ENCODE results near the gene NXPH3. TPM values are rescaled to one million over a fixed set of nuclear protein-coding genes. Genes with fewer than 3 reads are reported as not detected.

Gene NXPH3
- total and polyA plus RNA-seq, 2 donors (not counting 3 experiments of a cell fraction or from before 2014, with no cell fraction given): 1.7 to 2.0 TPM

DNA sequence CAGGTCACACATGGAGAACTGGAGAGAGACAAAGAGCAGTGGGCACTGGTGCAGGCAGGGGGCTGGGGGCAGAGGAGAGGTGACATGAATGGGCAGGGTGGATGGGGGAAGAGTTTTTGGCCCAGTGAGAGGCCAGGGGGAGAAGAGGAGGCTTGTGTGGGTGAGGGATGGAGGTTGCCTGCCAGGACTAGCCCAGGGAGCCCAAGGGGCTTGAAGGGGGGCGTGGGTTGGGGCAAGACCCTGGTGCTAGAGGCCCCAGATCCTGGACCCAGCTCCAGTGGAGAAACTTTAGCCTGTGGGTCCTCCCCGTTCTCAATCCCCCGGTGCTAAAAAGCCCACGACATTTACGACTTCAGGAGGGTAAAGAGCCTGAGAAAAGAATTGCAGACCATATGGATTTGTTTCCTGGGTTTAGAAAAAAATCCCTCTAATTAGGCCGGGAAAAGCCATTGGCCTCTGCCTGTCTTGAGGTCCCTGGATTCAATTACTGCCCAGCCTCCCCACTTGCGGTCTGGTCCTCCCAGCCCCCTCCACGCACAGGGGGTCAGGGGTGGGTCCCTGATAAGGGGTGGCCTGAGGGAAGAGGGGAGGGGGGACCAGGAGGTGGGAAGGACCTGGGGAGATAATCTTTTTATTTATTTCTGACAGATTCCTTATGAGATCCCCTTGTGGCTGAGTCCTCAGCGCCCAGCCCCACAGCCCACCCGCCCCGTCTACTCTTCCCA, 47.6 kb upstream of the NXPH3 start:
- no peak overlapping the region for H3K27ac ChIP-seq (ENCODE audit: insufficient read depth, low read depth, low read length)
- dilution Hi-C loops (cut with MboI; ENCODE audit: extremely low pct_ligation_motif_present, low sequenced_read_pairs): no loop called here
- ChIA-PET CTCF (interaction anchor here (2.3 kb wide), 1 partner anchor 28 kb away, joined by 8 read pairs; no protein-coding TSS in a partner anchor), POLR2A (no interaction called here)
- intact Hi-C loops (cut with micrococcal nuclease): no loop called here
- H3K9me3 ChIP-seq (replicated peaks; ENCODE audit: control insufficient read depth, insufficient read depth, low read length): no peaks in the 10 kb centered on the region
- TF ChIP-seq JUN (IDR thresholded peaks at IDR 0.05; ENCODE audit: borderline replicate concordance, insufficient read depth, insufficient read length, low read depth) (no peak), MYC (IDR thresholded peaks at IDR 0.05; ENCODE audit: low read depth, low read length) (no peak), FOS (IDR thresholded peaks at IDR 0.05; ENCODE audit: borderline replicate concordance, insufficient read depth, low read length) (no peak), POLR2AphosphoS5 (IDR thresholded peaks at IDR 0.05; ENCODE audit: insufficient read depth, low read depth, low read length) (no peak), POLR2A (IDR thresholded peaks at IDR 0.05; ENCODE audit: low read depth, low read length) (no peak), EZH2 (IDR thresholded peaks at IDR 0.05; ENCODE audit: borderline replicate concordance, low read depth, low read length, severe bottlenecking) (no peak), GATA2 (IDR thresholded peaks at IDR 0.05; ENCODE audit: insufficient read depth, insufficient read length, low read depth, low read length) (no peak), CTCF (IDR thresholded peaks at IDR 0.05; ENCODE audit: extremely low read depth in 1 of 2, insufficient read depth in 1 of 2, low read depth in 1 of 2, low read length in 2 of 2) (no peak)
- TF ChIP-seq, protein P1, sequence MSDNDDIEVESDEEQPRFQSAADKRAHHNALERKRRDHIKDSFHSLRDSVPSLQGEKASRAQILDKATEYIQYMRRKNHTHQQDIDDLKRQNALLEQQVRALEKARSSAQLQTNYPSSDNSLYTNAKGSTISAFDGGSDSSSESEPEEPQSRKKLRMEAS (IDR thresholded peaks at IDR 0.05; ENCODE audit: insufficient read depth, insufficient read length): no peak
- no peaks in the 10 kb centered on the region for H3K9me1 ChIP-seq (replicated peaks; ENCODE audit: control insufficient read depth, extremely low read depth, insufficient read depth, low read length)
- no peaks in the 10 kb centered on the region for H4K20me1 ChIP-seq (replicated peaks; ENCODE audit: control insufficient read depth, extremely low read depth, insufficient read depth, low read length)
- no peak overlapping the region for H3K4me3 ChIP-seq (replicated peaks in 1 of 3; ENCODE audit: insufficient read depth in 1 of 3, low read depth in 1 of 3, low read length in 3 of 3)
- no peaks in the 10 kb centered on the region for H3K4me1 ChIP-seq (ENCODE audit: control insufficient read depth, extremely low read depth, insufficient read depth, low read length)
- peaks cover 0 to 12% of the 10 kb centered on the region in 2 experiments for H3K27me3 ChIP-seq (ENCODE audit: control insufficient read depth in 2 of 2, insufficient read depth in 2 of 2, low read length in 2 of 2)
- no peak overlapping the region for H2AFZ ChIP-seq (ENCODE audit: low read depth, low read length)
- DNase-seq (ENCODE audit: low read depth, low spot score) (no peak), FAIRE-seq (no peak)
- no peak overlapping the region for H3K4me2 ChIP-seq (ENCODE audit: insufficient read depth, low read length)
- no TSS peak for BruUV-seq (replicated peaks)
- no peaks in the 10 kb centered on the region for H3K36me3 ChIP-seq (ENCODE audit: control insufficient read depth in 2 of 2, extremely low read depth in 1 of 2, insufficient read depth in 2 of 2, low read length in 2 of 2)
- H3K9ac ChIP-seq (replicated peaks; ENCODE audit: extremely low read depth, insufficient read depth, low read length): no peak overlapping the region
- H3K79me2 ChIP-seq (ENCODE audit: control insufficient read depth, insufficient read depth, low read length): no peaks in the 10 kb centered on the region

All from endothelial cell of umbilical vein (primary cell).